Lower leg skin (tissue), 4 donors: ENCODE results near the gene THRA. TPM values are rescaled to one million over a fixed set of nuclear protein-coding genes. Genes with fewer than 3 reads are reported as not detected.
A peak's percentile ranks its signal among the peaks of the same experiment; 100 is the strongest.

Source experiments
- DNase-seq, 2 donors: peaks; one replicate each; pipeline ENCODE4 v3.0.0-alpha.2; 2019; ENCODE audit warnings: low spot score in 2 of 2
- H3K4me3 ChIP-seq: fragments of 200-600 bp; sonication (generic); 2 replicates; pipeline ENCODE4 v1.5.1; 2017; ENCODE audit warnings: mild to moderate bottlenecking, low read depth; ENCODE audit not compliant: poor library complexity, severe bottlenecking
- POLR2A ChIP-seq, 2 donors: fragments of 450-650 bp; IDR thresholded peaks; one replicate each; pipeline ENCODE4 v1.6.1; 2016 to 2017; ENCODE audit warnings: antibody characterized with exemption in 2 of 2, mild to moderate bottlenecking in 1 of 2, moderate library complexity in 1 of 2
- WGBS, 2 donors: methylation state at CpG; one replicate each; pipeline ENCODE4 v1.1.5; 2018; 5-methylcytosine and 5-hydroxymethylcytosine counted together
- intact Hi-C: fragments of 100-400 bp; cut with DNase I; formaldehyde crosslinking; loops from one replicate; pipeline ENCODE4 v1.15.0; 2023; ENCODE audit warnings: low total_unique reads
- total RNA-seq, 4 donors: library from RNA; depleted of rRNA; stranded (reverse); fragments of >200 nt; gene quantifications; one replicate each; pipeline ENCODE4 v1.1.0, GENCODE V29; 2016
- TF ChIP-seq, protein P1 (sequence below), 3 donors: fragments of 450-650 bp; IDR thresholded peaks; one replicate each; pipeline ENCODE4 v1.5.1; 2016; ENCODE audit warnings: antibody characterized with exemption in 3 of 3, mild to moderate bottlenecking in 3 of 3, moderate library complexity in 2 of 3

THRA gene, protein sequence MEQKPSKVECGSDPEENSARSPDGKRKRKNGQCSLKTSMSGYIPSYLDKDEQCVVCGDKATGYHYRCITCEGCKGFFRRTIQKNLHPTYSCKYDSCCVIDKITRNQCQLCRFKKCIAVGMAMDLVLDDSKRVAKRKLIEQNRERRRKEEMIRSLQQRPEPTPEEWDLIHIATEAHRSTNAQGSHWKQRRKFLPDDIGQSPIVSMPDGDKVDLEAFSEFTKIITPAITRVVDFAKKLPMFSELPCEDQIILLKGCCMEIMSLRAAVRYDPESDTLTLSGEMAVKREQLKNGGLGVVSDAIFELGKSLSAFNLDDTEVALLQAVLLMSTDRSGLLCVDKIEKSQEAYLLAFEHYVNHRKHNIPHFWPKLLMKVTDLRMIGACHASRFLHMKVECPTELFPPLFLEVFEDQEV
- total RNA-seq: 10 to 100 TPM; 28.2 to 56.8 (median 42.6) TPM

DNA sequence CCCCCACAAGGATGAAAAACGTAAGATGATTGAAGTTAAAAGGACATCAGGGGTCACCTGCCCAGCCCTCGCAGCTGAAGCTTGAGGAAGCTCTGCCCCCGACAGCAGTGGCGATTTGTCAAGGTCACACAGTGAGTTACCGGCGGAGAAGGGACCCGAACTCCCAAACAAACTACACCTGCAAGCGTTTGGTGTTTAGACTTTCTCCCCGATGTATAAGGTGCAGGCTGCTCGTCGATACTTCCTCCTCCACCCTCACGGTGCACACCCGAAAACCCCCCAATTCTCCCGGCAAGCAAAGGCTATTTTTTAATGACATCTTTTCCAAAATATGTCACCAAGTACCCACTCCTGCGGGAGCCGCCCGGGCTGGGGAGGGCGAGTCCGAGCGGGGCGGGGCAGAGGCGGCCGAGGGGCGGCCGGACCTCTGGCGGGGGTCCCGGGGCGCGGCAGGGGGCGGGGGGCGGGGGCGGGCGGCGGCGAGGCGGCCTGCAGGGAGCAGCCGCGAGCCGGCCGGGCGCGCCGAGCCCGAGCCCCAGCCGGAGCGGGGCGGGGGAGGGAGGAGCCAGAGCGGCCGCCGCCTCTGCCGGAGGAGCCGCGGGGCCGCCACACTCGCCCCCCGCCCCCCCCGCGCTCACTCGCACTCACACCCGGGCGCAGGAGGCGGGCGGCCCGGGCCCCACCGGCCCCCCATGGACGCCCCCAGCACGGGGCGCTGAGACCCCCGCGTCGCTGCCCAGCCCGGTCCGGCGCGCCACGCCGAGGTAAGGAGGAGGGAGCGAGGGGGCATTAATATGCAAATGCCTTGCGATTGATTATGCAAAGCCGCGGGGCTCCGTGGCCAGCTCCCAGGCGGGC lies at the start of gene THRA:
Gene THRA (plus strand): TSS at position 637 of the 858 bp plus-strand sequence. CDS start 11,524 bp downstream, outside the sequence.
- TF ChIP-seq POLR2A (IDR thresholded peaks at IDR 0.05): no peak
- TF ChIP-seq, protein P1, sequence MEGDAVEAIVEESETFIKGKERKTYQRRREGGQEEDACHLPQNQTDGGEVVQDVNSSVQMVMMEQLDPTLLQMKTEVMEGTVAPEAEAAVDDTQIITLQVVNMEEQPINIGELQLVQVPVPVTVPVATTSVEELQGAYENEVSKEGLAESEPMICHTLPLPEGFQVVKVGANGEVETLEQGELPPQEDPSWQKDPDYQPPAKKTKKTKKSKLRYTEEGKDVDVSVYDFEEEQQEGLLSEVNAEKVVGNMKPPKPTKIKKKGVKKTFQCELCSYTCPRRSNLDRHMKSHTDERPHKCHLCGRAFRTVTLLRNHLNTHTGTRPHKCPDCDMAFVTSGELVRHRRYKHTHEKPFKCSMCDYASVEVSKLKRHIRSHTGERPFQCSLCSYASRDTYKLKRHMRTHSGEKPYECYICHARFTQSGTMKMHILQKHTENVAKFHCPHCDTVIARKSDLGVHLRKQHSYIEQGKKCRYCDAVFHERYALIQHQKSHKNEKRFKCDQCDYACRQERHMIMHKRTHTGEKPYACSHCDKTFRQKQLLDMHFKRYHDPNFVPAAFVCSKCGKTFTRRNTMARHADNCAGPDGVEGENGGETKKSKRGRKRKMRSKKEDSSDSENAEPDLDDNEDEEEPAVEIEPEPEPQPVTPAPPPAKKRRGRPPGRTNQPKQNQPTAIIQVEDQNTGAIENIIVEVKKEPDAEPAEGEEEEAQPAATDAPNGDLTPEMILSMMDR (IDR thresholded peaks at IDR 0.05): no peak
- peak in 1 of 2 donors; percentile 93 for DNase-seq

DNA sequence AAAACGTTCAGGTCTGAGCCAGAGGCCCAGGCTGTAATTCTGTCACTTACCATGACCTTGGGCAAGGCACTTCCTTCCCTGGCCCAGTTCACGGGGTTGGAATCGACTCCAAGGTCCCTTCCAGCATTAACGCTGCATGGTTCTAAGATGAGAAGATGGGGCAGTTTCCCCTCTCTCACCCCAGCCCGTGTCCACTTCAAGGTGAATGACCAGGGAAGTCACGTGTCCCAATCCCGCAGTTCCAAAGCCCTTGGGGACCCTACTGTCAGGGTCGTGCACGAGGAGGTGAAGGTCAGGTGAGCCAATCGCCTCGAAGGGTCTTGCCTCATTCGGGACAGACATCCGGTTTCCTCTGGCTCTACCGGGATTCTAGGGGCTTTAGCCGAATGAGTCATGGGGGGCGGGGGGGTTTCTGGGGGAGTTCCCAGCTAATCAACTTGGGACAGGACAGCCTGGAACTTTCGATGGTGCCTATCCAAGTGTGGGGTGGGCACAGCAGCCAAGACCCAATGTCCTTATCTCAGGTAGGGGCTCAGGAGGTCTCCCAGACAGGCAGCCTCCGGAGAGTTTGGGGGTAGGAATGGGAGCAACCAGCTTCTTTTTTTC lies 48.3 kb upstream of the THRA start:
- no peak overlapping the region for H3K4me3 ChIP-seq
- TF ChIP-seq POLR2A (IDR thresholded peaks at IDR 0.05): no peak
- TF ChIP-seq, protein P1 (IDR thresholded peaks at IDR 0.05): no peak
- no peak for DNase-seq
- 55 to 64% methylated on average over 15 to 18 of the region's 18 CpGs for WGBS, 2 donors
- intact Hi-C loops: loop anchor here (10.0 kb wide), 1 partner anchor 150 kb away; no protein-coding TSS in a partner anchor

More for the DNA sequence above, at the start of gene THRA:
- 3 to 6% methylated on average over 26 to 32 of the region's 83 CpGs for WGBS, 2 donors
- intact Hi-C loops: no loop called here
- peak within 1 kb of the TSS; percentile 99 for H3K4me3 ChIP-seq

DNA sequence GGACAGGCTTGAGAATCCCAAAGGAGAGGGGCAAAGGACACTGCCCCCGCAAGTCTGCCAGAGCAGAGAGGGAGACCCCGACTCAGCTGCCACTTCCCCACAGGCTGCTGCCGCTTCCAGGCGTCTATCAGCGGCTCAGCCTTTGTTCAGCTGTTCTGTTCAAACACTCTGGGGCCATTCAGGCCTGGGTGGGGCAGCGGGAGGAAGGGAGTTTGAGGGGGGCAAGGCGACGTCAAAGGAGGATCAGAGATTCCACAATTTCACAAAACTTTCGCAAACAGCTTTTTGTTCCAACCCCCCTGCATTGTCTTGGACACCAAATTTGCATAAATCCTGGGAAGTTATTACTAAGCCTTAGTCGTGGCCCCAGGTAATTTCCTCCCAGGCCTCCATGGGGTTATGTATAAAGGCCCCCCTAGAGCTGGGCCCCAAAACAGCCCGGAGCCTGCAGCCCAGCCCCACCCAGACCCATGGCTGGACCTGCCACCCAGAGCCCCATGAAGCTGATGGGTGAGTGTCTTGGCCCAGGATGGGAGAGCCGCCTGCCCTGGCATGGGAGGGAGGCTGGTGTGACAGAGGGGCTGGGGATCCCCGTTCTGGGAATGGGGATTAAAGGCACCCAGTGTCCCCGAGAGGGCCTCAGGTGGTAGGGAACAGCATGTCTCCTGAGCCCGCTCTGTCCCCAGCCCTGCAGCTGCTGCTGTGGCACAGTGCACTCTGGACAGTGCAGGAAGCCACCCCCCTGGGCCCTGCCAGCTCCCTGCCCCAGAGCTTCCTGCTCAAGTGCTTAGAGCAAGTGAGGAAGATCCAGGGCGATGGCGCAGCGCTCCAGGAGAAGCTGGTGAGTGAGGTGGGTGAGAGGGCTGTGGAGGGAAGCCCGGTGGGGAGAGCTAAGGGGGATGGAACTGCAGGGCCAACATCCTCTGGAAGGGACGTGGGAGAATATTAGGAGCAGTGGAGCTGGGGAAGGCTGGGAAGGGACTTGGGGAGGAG lies 47.5 kb upstream of the THRA start, which contains the start of gene CSF3:
Gene CSF3 (plus strand): TSS at position 436 of the 993 bp plus-strand sequence. CDS start 35 bp downstream, at position 471.
- 63 to 75% methylated on average over 19 to 20 of the region's 20 CpGs for WGBS, 2 donors
- TF ChIP-seq, protein P1 (IDR thresholded peaks at IDR 0.05): no peak
- no peak for TF ChIP-seq POLR2A (IDR thresholded peaks at IDR 0.05)
- no peak within 1 kb of the TSS for H3K4me3 ChIP-seq
- intact Hi-C loops: loop anchor here (10.0 kb wide), 1 partner anchor 150 kb away; no protein-coding TSS in a partner anchor
- no peak for DNase-seq

DNA sequence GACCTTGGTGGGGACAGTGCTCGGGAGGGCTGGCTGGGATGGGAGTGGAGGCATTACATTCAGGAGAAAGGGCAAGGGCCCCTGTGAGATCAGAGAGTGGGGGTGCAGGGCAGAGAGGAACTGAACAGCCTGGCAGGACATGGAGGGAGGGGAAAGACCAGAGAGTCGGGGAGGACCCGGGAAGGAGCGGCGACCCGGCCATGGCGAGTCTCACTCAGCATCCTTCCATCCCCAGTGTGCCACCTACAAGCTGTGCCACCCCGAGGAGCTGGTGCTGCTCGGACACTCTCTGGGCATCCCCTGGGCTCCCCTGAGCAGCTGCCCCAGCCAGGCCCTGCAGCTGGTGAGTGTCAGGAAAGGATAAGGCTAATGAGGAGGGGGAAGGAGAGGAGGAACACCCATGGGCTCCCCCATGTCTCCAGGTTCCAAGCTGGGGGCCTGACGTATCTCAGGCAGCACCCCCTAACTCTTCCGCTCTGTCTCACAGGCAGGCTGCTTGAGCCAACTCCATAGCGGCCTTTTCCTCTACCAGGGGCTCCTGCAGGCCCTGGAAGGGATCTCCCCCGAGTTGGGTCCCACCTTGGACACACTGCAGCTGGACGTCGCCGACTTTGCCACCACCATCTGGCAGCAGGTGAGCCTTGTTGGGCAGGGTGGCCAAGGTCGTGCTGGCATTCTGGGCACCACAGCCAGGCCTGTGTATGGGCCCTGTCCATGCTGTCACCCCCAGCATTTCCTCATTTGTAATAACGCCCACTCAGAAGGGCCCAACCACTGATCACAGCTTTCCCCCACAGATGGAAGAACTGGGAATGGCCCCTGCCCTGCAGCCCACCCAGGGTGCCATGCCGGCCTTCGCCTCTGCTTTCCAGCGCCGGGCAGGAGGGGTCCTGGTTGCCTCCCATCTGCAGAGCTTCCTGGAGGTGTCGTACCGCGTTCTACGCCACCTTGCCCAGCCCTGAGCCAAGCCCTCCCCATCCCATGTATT lies 46.5 kb upstream of the THRA start:
- TF ChIP-seq, protein P1 (IDR thresholded peaks at IDR 0.05): no peak
- no peak for TF ChIP-seq POLR2A (IDR thresholded peaks at IDR 0.05)
- intact Hi-C loops: loop anchor here (10.0 kb wide), 1 partner anchor 149 kb away; no protein-coding TSS in a partner anchor
- 83 to 88% methylated on average over 26 of the region's 26 CpGs for WGBS, 2 donors
- DNase-seq: no peak
- no peak overlapping the region for H3K4me3 ChIP-seq
